DND-41 (cell line): Measurements from ENCODE around the gene SORBS1.

Experiments
- ATAC-seq: fragments of 200-7000 bp; cut with Tn5 transposase; 3 replicates; pipeline ENCODE4 v1.9.1; 2021; ENCODE audit warnings: low read depth; ENCODE audit not compliant: insufficient read depth
- DNase-seq: peaks from one replicate; pipeline ENCODE4 v3.0.0-alpha.2; 2020
- H2AFZ ChIP-seq: 2 replicates; pipeline ENCODE4 v1.6.0; 2012; ENCODE audit warnings: low read depth, low read length
- H3K27ac ChIP-seq: 2 replicates; pipeline ENCODE4 v1.5.1; 2012; ENCODE audit warnings: low read length, inconsistent platforms
- H3K27me3 ChIP-seq: fragments of 200-600 bp; sonication (generic); 2 replicates; pipeline ENCODE4 v1.6.0; 2012; ENCODE audit warnings: low read length, mild to moderate bottlenecking, inconsistent platforms; ENCODE audit not compliant: insufficient read depth, poor library complexity
- H3K36me3 ChIP-seq: 2 replicates; pipeline ENCODE4 v1.5.1; 2012; ENCODE audit warnings: low read length, inconsistent platforms; ENCODE audit not compliant: insufficient read depth
- H3K4me1 ChIP-seq: 2 replicates; pipeline ENCODE4 v1.5.1; 2012; ENCODE audit warnings: mild to moderate bottlenecking, low read length; ENCODE audit not compliant: insufficient read depth
- H3K4me2 ChIP-seq: 2 replicates; pipeline ENCODE4 v1.6.0; 2012; ENCODE audit warnings: mild to moderate bottlenecking, moderate library complexity, low read length, inconsistent platforms; ENCODE audit not compliant: insufficient read depth
- H3K4me3 ChIP-seq, 2 experiments: fragments of 200-600 bp in 1 of 2; shearing (Covaris generic) in 1 of 2; 2 replicates each; pipeline ENCODE4 v1.5.1; 2012 to 2016; ENCODE audit warnings: inconsistent platforms in 2 of 2, low read length in 2 of 2, mild to moderate bottlenecking in 2 of 2, low read depth in 1 of 2, moderate library complexity in 1 of 2
- H3K79me2 ChIP-seq: 2 replicates; pipeline ENCODE4 v1.6.0; 2012; ENCODE audit warnings: low read length, inconsistent platforms; ENCODE audit not compliant: insufficient read depth
- H3K9ac ChIP-seq: 2 replicates; pipeline ENCODE4 v1.6.0; 2012; ENCODE audit warnings: low read depth, mild to moderate bottlenecking, inconsistent platforms, low read length, moderate library complexity
- H3K9me3 ChIP-seq: 2 replicates; pipeline ENCODE4 v1.5.1; 2012; ENCODE audit warnings: low read length, moderate library complexity, mild to moderate bottlenecking, inconsistent platforms; ENCODE audit not compliant: insufficient read depth, severe bottlenecking
- H4K20me1 ChIP-seq: 2 replicates; pipeline ENCODE4 v1.6.0; 2012; ENCODE audit warnings: low read length; ENCODE audit not compliant: insufficient read depth
- EZH2 ChIP-seq: IDR thresholded peaks from 3 replicates; pipeline ENCODE4 v1.6.1; 2012; ENCODE audit warnings: borderline replicate concordance, low read depth, mild to moderate bottlenecking, moderate library complexity, low read length, inconsistent platforms; ENCODE audit not compliant: severe bottlenecking
- TF ChIP-seq, protein P1 (sequence below): IDR thresholded peaks from 2 replicates; pipeline ENCODE4 v1.5.1; 2012; ENCODE audit warnings: borderline replicate concordance, low read length, moderate library complexity, mild to moderate bottlenecking; ENCODE audit not compliant: poor library complexity, severe bottlenecking; ENCODE audit errors: extremely low read depth

The SORBS1 gene

GRCh38 chr10:95416270-95416669 is 144.9 kb downstream of the SORBS1 start:
- DNase-seq: no peak
- Histone ChIP-seq H3K9ac (no peak overlapping the region), H3K4me3 (no peak overlapping the region), H3K79me2 (no peaks in the 10 kb centered on the region), H3K36me3 (no peaks in the 10 kb centered on the region), H3K27me3 (peaks cover 12% of the 10 kb centered on the region), H3K4me1 (no peaks in the 10 kb centered on the region), H2AFZ (no peak overlapping the region), H3K9me3 (no peaks in the 10 kb centered on the region), H3K4me2 (no peak overlapping the region), H3K27ac (no peak overlapping the region), H4K20me1 (no peaks in the 10 kb centered on the region)
- TF ChIP-seq, protein P1, sequence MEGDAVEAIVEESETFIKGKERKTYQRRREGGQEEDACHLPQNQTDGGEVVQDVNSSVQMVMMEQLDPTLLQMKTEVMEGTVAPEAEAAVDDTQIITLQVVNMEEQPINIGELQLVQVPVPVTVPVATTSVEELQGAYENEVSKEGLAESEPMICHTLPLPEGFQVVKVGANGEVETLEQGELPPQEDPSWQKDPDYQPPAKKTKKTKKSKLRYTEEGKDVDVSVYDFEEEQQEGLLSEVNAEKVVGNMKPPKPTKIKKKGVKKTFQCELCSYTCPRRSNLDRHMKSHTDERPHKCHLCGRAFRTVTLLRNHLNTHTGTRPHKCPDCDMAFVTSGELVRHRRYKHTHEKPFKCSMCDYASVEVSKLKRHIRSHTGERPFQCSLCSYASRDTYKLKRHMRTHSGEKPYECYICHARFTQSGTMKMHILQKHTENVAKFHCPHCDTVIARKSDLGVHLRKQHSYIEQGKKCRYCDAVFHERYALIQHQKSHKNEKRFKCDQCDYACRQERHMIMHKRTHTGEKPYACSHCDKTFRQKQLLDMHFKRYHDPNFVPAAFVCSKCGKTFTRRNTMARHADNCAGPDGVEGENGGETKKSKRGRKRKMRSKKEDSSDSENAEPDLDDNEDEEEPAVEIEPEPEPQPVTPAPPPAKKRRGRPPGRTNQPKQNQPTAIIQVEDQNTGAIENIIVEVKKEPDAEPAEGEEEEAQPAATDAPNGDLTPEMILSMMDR: no peak
- TF ChIP-seq EZH2: no peak
- ATAC-seq: no peak

DNA sequence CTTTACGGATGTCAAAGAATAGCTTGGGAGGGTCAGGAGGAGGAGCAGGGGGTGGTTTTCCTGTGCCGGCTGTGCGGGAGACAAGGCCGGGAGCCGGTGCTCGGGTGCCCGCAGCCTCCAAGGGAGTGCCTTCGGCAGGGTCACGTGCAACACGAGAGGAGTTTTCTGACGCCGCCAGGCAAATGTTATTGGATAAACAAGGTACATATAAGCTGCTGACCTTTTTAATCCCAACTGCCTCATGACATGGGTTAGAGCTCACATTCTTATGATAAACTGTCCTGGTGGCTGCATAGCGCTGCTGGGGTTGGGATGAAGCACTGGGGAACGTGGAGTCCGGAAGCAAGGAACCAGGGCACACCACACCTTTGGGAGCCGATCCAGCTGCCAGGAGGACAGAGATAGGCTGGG is 145.5 kb downstream of the SORBS1 start:
- no peaks in the 10 kb centered on the region for H3K4me1 ChIP-seq
- H2AFZ ChIP-seq: no peak overlapping the region
- H3K27me3 ChIP-seq: peaks cover 12% of the 10 kb centered on the region
- no peaks in the 10 kb centered on the region for H3K9me3 ChIP-seq
- H3K36me3 ChIP-seq: no peaks in the 10 kb centered on the region
- no peaks in the 10 kb centered on the region for H3K79me2 ChIP-seq
- no peak overlapping the region for H3K4me3 ChIP-seq
- ATAC-seq: no peak
- no peak overlapping the region for H3K4me2 ChIP-seq
- no peak for TF ChIP-seq EZH2
- H3K9ac ChIP-seq: no peak overlapping the region
- H4K20me1 ChIP-seq: no peaks in the 10 kb centered on the region
- no peak for DNase-seq
- no peak overlapping the region for H3K27ac ChIP-seq

DNA sequence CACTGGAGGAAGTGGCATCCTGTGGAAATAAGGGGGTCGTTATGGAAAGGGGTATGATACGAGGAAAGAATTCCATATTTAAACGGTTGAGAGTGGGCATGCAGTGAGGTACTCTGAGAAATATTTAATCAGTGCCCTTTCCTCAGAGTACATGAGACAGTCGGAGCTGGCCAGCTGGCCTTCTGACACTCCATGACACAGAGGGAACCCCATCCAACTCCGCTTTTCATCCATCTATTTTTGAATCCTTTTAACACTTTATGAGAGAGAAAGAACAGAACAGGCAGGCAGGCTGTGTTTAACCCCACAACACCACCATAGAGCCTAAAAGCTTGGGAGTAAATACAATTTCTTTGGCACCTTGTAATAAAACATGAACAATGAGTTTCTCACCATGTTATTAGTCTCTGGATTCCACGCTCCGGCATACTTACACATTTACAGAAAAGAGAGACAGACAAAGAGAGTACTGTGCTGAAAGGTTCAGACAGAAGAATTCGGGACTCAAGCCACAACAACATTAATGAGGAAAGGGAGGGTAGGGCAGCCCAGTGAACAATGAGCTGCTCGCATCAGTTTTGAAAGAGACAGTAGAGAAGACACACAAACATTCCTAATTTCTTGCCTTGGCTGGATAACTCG is 146.2 kb downstream of the SORBS1 start:
- no peaks in the 10 kb centered on the region for H3K4me1 ChIP-seq
- H3K9me3 ChIP-seq: no peaks in the 10 kb centered on the region
- no peak for ATAC-seq

More for the DNA sequence above, 146.2 kb downstream of the SORBS1 start:
- DNase-seq: no peak
- Histone ChIP-seq H3K36me3 (no peaks in the 10 kb centered on the region), H3K27me3 (peaks cover 12% of the 10 kb centered on the region), H3K79me2 (no peaks in the 10 kb centered on the region), H3K9ac (no peak overlapping the region), H2AFZ (no peak overlapping the region), H3K4me2 (no peak overlapping the region), H3K4me3 (no peak overlapping the region), H3K27ac (no peak overlapping the region), H4K20me1 (no peaks in the 10 kb centered on the region)
- TF ChIP-seq EZH2: no peak
- TF ChIP-seq, protein P1: no peak
